IMR-90 (cell line): ENCODE results near the gene NLGN1. TPM values are rescaled to one million over a fixed set of nuclear protein-coding genes. Genes with fewer than 3 reads are reported as not detected.

Experiments
- ATAC-seq: fragments of 200-7000 bp; cut with Tn5 transposase; 2 replicates; pipeline ENCODE4 v1.9.1; 2020; ENCODE audit warnings: low read depth, mild to moderate bottlenecking, moderate library complexity
- BruUV-seq: library from RNA; stranded (reverse); fragments of 400-500 nt; replicated peaks from 2 replicates; lab custom pipeline; 2021; lab: Mats Ljungman, UMichigan
- CTCF ChIA-PET: fragments of 300-600 bp; formaldehyde crosslinking; extraction: SDS; loops from one replicate; lab custom pipeline; 2021; ENCODE audit warnings: antibody characterized with exemption; lab: Yijun Ruan, JAX
- POLR2A ChIA-PET: fragments of 300-600 bp; sonication (Branson Sonifier 250); formaldehyde crosslinking; loops from one replicate; lab custom pipeline; 2022; ENCODE audit warnings: antibody characterized with exemption; ENCODE audit not compliant: unreplicated experiment; lab: Charles Lee
- DNase-seq: peaks from one replicate; pipeline ENCODE4 v3.0.0; 2013
- H2AFZ ChIP-seq: replicated peaks from 2 replicates; pipeline ENCODE3; 2013; ENCODE audit warnings: low read length, mild to moderate bottlenecking; ENCODE audit not compliant: poor library complexity
- H2AK5ac ChIP-seq: 2 replicates; pipeline ENCODE4 v1.6.1; 2013; ENCODE audit warnings: low read depth, low read length, inconsistent platforms
- H2AK9ac ChIP-seq: replicated peaks from 2 replicates; pipeline ENCODE3; 2013; ENCODE audit warnings: mild to moderate bottlenecking, low read depth, low read length, moderate library complexity; ENCODE audit not compliant: poor library complexity
- H2BK120ac ChIP-seq: 2 replicates; pipeline ENCODE4 v1.6.1; 2013; ENCODE audit warnings: low read depth, low read length, inconsistent platforms
- H2BK15ac ChIP-seq: 3 replicates; pipeline ENCODE4 v1.6.1; 2013; ENCODE audit warnings: low read depth, low read length, inconsistent platforms
- H2BK20ac ChIP-seq: 2 replicates; pipeline ENCODE4 v1.6.1; 2013; ENCODE audit warnings: low read depth, mild to moderate bottlenecking, inconsistent platforms, low read length, moderate library complexity
- H2BK5ac ChIP-seq: 2 replicates; pipeline ENCODE4 v1.6.1; 2013; ENCODE audit warnings: mild to moderate bottlenecking, low read depth, low read length, inconsistent platforms; ENCODE audit not compliant: poor library complexity, severe bottlenecking
- H3K14ac ChIP-seq: replicated peaks from 2 replicates; pipeline ENCODE4 v1.6.1; 2013; ENCODE audit warnings: low read depth, low read length, inconsistent platforms
- H3K18ac ChIP-seq: 2 replicates; pipeline ENCODE4 v1.6.1; 2013; ENCODE audit warnings: low read depth, low read length, control low read depth
- H3K23ac ChIP-seq: 2 replicates; pipeline ENCODE4 v1.6.1; 2013; ENCODE audit warnings: low read depth, low read length, inconsistent platforms
- H3K27ac ChIP-seq: 2 replicates; pipeline ENCODE4 v1.5.1; 2013; ENCODE audit warnings: mild to moderate bottlenecking, control low read depth, low read length; ENCODE audit not compliant: insufficient read depth
- H3K27me3 ChIP-seq: 2 replicates; pipeline ENCODE4 v1.6.1; 2013; ENCODE audit warnings: low read length; ENCODE audit not compliant: control insufficient read depth, insufficient read depth
- H3K36me3 ChIP-seq: 2 replicates; pipeline ENCODE4 v1.6.1; 2013; ENCODE audit warnings: low read length, mixed read lengths; ENCODE audit not compliant: control insufficient read depth, insufficient read depth
- H3K4ac ChIP-seq: 2 replicates; pipeline ENCODE4 v1.6.1; 2013; ENCODE audit warnings: low read depth, low read length, inconsistent platforms
- H3K4me1 ChIP-seq: 2 replicates; pipeline ENCODE4 v1.6.1; 2013; ENCODE audit warnings: low read length, mixed read lengths; ENCODE audit not compliant: control insufficient read depth, insufficient read depth
- H3K4me2 ChIP-seq: 2 replicates; pipeline ENCODE4 v1.6.1; 2013; ENCODE audit warnings: low read depth, mild to moderate bottlenecking, control low read depth, low read length, moderate library complexity
- H3K4me3 ChIP-seq: 2 replicates; pipeline ENCODE4 v1.5.1; 2013; ENCODE audit warnings: low read depth, mild to moderate bottlenecking, control low read depth, low read length, moderate library complexity; ENCODE audit not compliant: insufficient read depth
- H3K56ac ChIP-seq: 2 replicates; pipeline ENCODE4 v1.6.1; 2013; ENCODE audit warnings: low read length, inconsistent platforms; ENCODE audit not compliant: insufficient read depth; ENCODE audit errors: extremely low read depth
- H3K79me1 ChIP-seq, 2 experiments: 2 replicates each; pipeline ENCODE4 v1.6.1; 2013; ENCODE audit warnings: low read length in 2 of 2, inconsistent platforms in 1 of 2, low read depth in 1 of 2
- H3K9ac ChIP-seq: 2 replicates; pipeline ENCODE4 v1.6.1; 2013; ENCODE audit warnings: low read depth, low read length, control low read depth
- H3K9me1 ChIP-seq: 2 replicates; pipeline ENCODE4 v1.6.1; 2013; ENCODE audit warnings: low read length, inconsistent platforms; ENCODE audit not compliant: insufficient read depth
- H3K9me3 ChIP-seq: 2 replicates; pipeline ENCODE4 v1.6.1; 2013; ENCODE audit warnings: low read length; ENCODE audit not compliant: control insufficient read depth, insufficient read depth
- H4K20me1 ChIP-seq: 2 replicates; pipeline ENCODE4 v1.6.1; 2013; ENCODE audit warnings: low read length, inconsistent platforms; ENCODE audit not compliant: insufficient read depth
- H4K5ac ChIP-seq: 2 replicates; pipeline ENCODE4 v1.6.1; 2013; ENCODE audit warnings: mild to moderate bottlenecking, low read depth, low read length, control low read depth
- H4K8ac ChIP-seq, 2 experiments: 2 replicates each; pipeline ENCODE4 v1.6.1; 2013; ENCODE audit warnings: low read depth in 2 of 2, low read length in 2 of 2, control low read depth in 1 of 2, inconsistent platforms in 1 of 2
- H4K91ac ChIP-seq: 2 replicates; pipeline ENCODE4 v1.6.1; 2013; ENCODE audit warnings: low read depth, low read length, inconsistent platforms; ENCODE audit not compliant: insufficient read depth
- CEBPB ChIP-seq: IDR thresholded peaks from 2 replicates; pipeline ENCODE4 v1.6.1; 2012; ENCODE audit warnings: low read depth, low read length, improper control_type of control experiment
- CHD1 ChIP-seq: IDR thresholded peaks from 2 replicates; pipeline ENCODE4 v1.6.1; 2012; ENCODE audit warnings: low read depth, low read length, improper control_type of control experiment
- CTCF ChIP-seq: conservative IDR thresholded peaks from 2 replicates; pipeline ENCODE4 v1.5.1; 2012; ENCODE audit warnings: mild to moderate bottlenecking, low read depth, low read length, improper control_type of control experiment
- ELK1 ChIP-seq: fragments of 150-350 bp; IDR thresholded peaks from 2 replicates; pipeline ENCODE4 v1.6.1; 2016; ENCODE audit warnings: low read depth, mild to moderate bottlenecking, low read length, moderate library complexity, borderline replicate concordance
- FOS ChIP-seq: fragments of 150-350 bp; IDR thresholded peaks from 2 replicates; pipeline ENCODE4 v1.6.1; 2016; ENCODE audit warnings: low read depth, low read length
- MAFK ChIP-seq: IDR thresholded peaks from 2 replicates; pipeline ENCODE4 v1.6.1; 2012; ENCODE audit warnings: low read depth, low read length, improper control_type of control experiment
- MAZ ChIP-seq: IDR thresholded peaks from 2 replicates; pipeline ENCODE4 v1.6.1; 2012; ENCODE audit warnings: low read depth, mild to moderate bottlenecking, low read length, improper control_type of control experiment, moderate library complexity, borderline replicate concordance
- NFE2L2 ChIP-seq: fragments of 150-350 bp; IDR thresholded peaks from 2 replicates; pipeline ENCODE4 v1.6.1; 2016; ENCODE audit warnings: low read depth, mild to moderate bottlenecking, low read length
- POLR2A ChIP-seq: IDR thresholded peaks from 2 replicates; pipeline ENCODE4 v1.6.1; 2012; ENCODE audit warnings: mild to moderate bottlenecking, low read depth, low read length
- RAD21 ChIP-seq: IDR thresholded peaks from 2 replicates; pipeline ENCODE4 v1.6.1; 2012; ENCODE audit warnings: low read length, improper control_type of control experiment
- RCOR1 ChIP-seq: IDR thresholded peaks from 2 replicates; pipeline ENCODE4 v1.6.1; 2012; ENCODE audit warnings: mild to moderate bottlenecking, low read length, improper control_type of control experiment; ENCODE audit not compliant: insufficient replicate concordance
- RFX5 ChIP-seq: IDR thresholded peaks from 2 replicates; pipeline ENCODE4 v1.8.0; 2012; ENCODE audit warnings: low read depth, mild to moderate bottlenecking, low read length, moderate library complexity
- SMC3 ChIP-seq: fragments of 150-350 bp; IDR thresholded peaks from 2 replicates; pipeline ENCODE4 v1.6.1; 2016; ENCODE audit warnings: low read depth, mild to moderate bottlenecking, antibody characterized with exemption, low read length, moderate library complexity
- USF2 ChIP-seq: fragments of 150-350 bp; IDR thresholded peaks from 2 replicates; pipeline ENCODE4 v1.6.1; 2017; ENCODE audit warnings: mild to moderate bottlenecking, antibody characterized with exemption, low read length, low read depth
- WGBS, 2 experiments: methylation state at CpG; one replicate each; pipeline versions ENCODE4 v1.1.5 to v1.1.7; 2013; ENCODE audit warnings: missing lambda C conversion rate in 2 of 2; ENCODE audit not compliant: insufficient read length in 1 of 2; ENCODE audit errors: extremely low coverage in 2 of 2; 5-methylcytosine and 5-hydroxymethylcytosine counted together
- dilution Hi-C: fragments of 300-500 bp; cut with HindIII; formaldehyde crosslinking; loops from one replicate; pipeline ENCODE4 v1.14.3; 2018; ENCODE audit warnings: low sequenced_read_pairs; ENCODE audit not compliant: unreplicated experiment
- in situ Hi-C: fragments of 300-500 bp; cut with MboI; formaldehyde crosslinking; loops from 3 replicates; pipeline ENCODE4 v1.14.3; 2019; ENCODE audit warnings: low sequenced_read_pairs, inconsistent platforms, mixed read lengths
- intact Hi-C: fragments of 100-400 bp; cut with micrococcal nuclease; formaldehyde crosslinking; loops from 2 replicates; pipeline ENCODE4 v1.10.0; 2022
- polyA plus RNA-seq, 3 experiments: library from polyadenylated mRNA; depleted of rRNA; stranded (reverse); fragments of >200 nt; gene quantifications; 2 replicates each; pipeline ENCODE4 v1.2.3, GENCODE V29; 2012; ENCODE audit warnings: low replicate concordance in 1 of 3
- total RNA-seq: library from RNA; depleted of rRNA; stranded (reverse); fragments of >200 nt; gene quantifications from 2 replicates; pipeline ENCODE4 v1.2.3, GENCODE V29; 2012

The NLGN1 gene
- total and polyA plus RNA-seq, 2 of the 4 experiments (the other 2 are of a cell fraction) = 1.8 to 12.5 TPM

GRCh38 chr3:174247687-174248152, 850.2 kb downstream of the NLGN1 start:
- Histone ChIP-seq H3K23ac (no peak overlapping the region), H4K20me1 (no peaks in the 10 kb centered on the region), H2AFZ (no peak overlapping the region), H3K56ac (no peak overlapping the region), H3K18ac (no peak overlapping the region), H3K9ac (no peak overlapping the region), H2BK120ac (no peak overlapping the region), H3K9me3 (no peaks in the 10 kb centered on the region), H2BK20ac (no peak overlapping the region), H3K14ac (no peak overlapping the region), H4K8ac (no peak overlapping the region), H3K27ac (no peak overlapping the region), H3K9me1 (no peaks in the 10 kb centered on the region), H3K79me1 (no peaks in the 10 kb centered on the region), H2AK5ac (no peak overlapping the region), H3K36me3 (no peaks in the 10 kb centered on the region), H3K4me3 (no peak overlapping the region), H3K4me2 (no peak overlapping the region), H3K27me3 (peaks cover 3% of the 10 kb centered on the region; the same call in 1 of the 2 replicates), H3K4ac (no peak overlapping the region), H2BK15ac (no peak overlapping the region), H2BK5ac (no peak overlapping the region), H4K91ac (no peak overlapping the region), H2AK9ac (no peak overlapping the region), H4K5ac (no peak overlapping the region), H3K4me1 (peaks cover 2% of the 10 kb centered on the region; the same call in 1 of the 2 replicates)
- TF ChIP-seq NFE2L2 = no peak
- no peak for TF ChIP-seq FOS
- no peak for TF ChIP-seq MAFK
- no peak for TF ChIP-seq CTCF
- TF ChIP-seq MAZ = no peak
- TF ChIP-seq SMC3 = no peak
- TF ChIP-seq RAD21 = no peak
- TF ChIP-seq POLR2A = no peak
- TF ChIP-seq USF2 = no peak
- TF ChIP-seq RFX5 = no peak
- TF ChIP-seq RCOR1 = no peak
- no peak for TF ChIP-seq CEBPB
- no peak for TF ChIP-seq ELK1
- TF ChIP-seq CHD1 = no peak
- dilution Hi-C loops (no loop called here), intact Hi-C loops (no loop called here), in situ Hi-C loops (no loop called here)
- no peak for ATAC-seq
- ChIA-PET CTCF (interaction anchor here (0.6 kb wide), 1 partner anchor 404 kb away, joined by 3 read pairs; no protein-coding TSS in a partner anchor), POLR2A (no interaction called here)
- no peak for DNase-seq
- WGBS, 2 experiments = no CpG with 5 or more reads among the region's 1 CpG
- BruUV-seq = no TSS peak
